Gastrocnemius medialis (tissue), 4 donors: Measurements from ENCODE around the gene NABP1. TPM values are rescaled to one million over a fixed set of nuclear protein-coding genes. Genes with fewer than 3 reads are reported as not detected.

Source experiments
- ATAC-seq, 2 donors: fragments of 150-250 bp; one replicate each; pipeline ENCODE4 v1.9.1; 2016
- DNase-seq, 2 donors: peaks; one replicate each; pipeline ENCODE4 v3.0.0-alpha.2; 2019
- H3K27ac ChIP-seq, 4 donors: fragments of 200-600 bp; sonication (generic); 1 replicate in 1 of 4; 2 replicates in 3 of 4; pipeline ENCODE4 v1.5.1; 2016 to 2018; ENCODE audit warnings: mild to moderate bottlenecking in 2 of 4, moderate library complexity in 1 of 4
- H3K27me3 ChIP-seq, 3 donors: fragments of 200-600 bp; sonication (generic) in 2 of 3; 1 replicate in 1 of 3; 2 replicates in 2 of 3; pipeline versions ENCODE4 v1.5.1 to v1.6.0; 2016 to 2019; ENCODE audit warnings: mild to moderate bottlenecking in 1 of 3, moderate library complexity in 1 of 3
- H3K36me3 ChIP-seq, 2 donors: fragments of 200-600 bp; sonication (generic) in 1 of 2; one replicate each; pipeline ENCODE4 v1.5.1; 2017 to 2018
- H3K4me1 ChIP-seq, 2 donors: fragments of 200-600 bp; sonication (generic) in 1 of 2; one replicate each; pipeline ENCODE4 v1.5.1; 2016 to 2017; ENCODE audit warnings: mild to moderate bottlenecking in 2 of 2
- H3K4me3 ChIP-seq, 4 donors: fragments of 200-600 bp; sonication (generic) in 3 of 4; 1 replicate in 1 of 4; 2 replicates in 3 of 4; pipeline ENCODE4 v1.5.1; 2016 to 2019; ENCODE audit warnings: mild to moderate bottlenecking in 2 of 4
- H3K9me3 ChIP-seq, 3 donors: fragments of 200-600 bp; sonication (generic) in 2 of 3; 1 replicate in 1 of 3; 2 replicates in 2 of 3; pipeline ENCODE4 v1.5.1; 2016 to 2019
- POLR2A ChIP-seq, 2 donors: fragments of 450-650 bp; IDR thresholded peaks; one replicate each; pipeline ENCODE4 v1.6.1; 2017; ENCODE audit warnings: antibody characterized with exemption in 2 of 2, mild to moderate bottlenecking in 2 of 2, moderate library complexity in 2 of 2
- in situ Hi-C, 4 donors: fragments of 200-750 bp; cut with MboI; loops; one replicate each; pipeline versions ENCODE4 v1.15.0 to v1.8.0; 2017; ENCODE audit warnings: low sequenced_read_pairs in 4 of 4
- intact Hi-C: fragments of 100-400 bp; cut with DNase I; formaldehyde crosslinking; loops from one replicate; pipeline ENCODE4 v1.15.1; 2023; ENCODE audit warnings: low total_unique reads
- total RNA-seq, 4 donors: library from RNA; depleted of rRNA; stranded (reverse); fragments of >200 nt; gene quantifications; one replicate each; pipeline versions ENCODE4 v1.1.0 to v1.2.3, GENCODE V29; 2016
- TF ChIP-seq, protein P1 (sequence below), 5 experiments: fragments of 450-650 bp in 3 of 5; fragments of 200-600 bp in 2 of 5; sonication (generic) in 2 of 5; IDR thresholded peaks in 4 of 5; conservative IDR thresholded peaks in 1 of 5; 1 replicate in 4 of 5; 2 replicates in 1 of 5; pipeline ENCODE4 v1.5.1; 2016 to 2019; ENCODE audit warnings: antibody characterized with exemption in 5 of 5, mild to moderate bottlenecking in 3 of 5, moderate library complexity in 3 of 5

NABP1 gene
- total RNA-seq, 4 donors from 2014 or later = 0.63 to 5.5 (median 4.0) TPM

DNA sequence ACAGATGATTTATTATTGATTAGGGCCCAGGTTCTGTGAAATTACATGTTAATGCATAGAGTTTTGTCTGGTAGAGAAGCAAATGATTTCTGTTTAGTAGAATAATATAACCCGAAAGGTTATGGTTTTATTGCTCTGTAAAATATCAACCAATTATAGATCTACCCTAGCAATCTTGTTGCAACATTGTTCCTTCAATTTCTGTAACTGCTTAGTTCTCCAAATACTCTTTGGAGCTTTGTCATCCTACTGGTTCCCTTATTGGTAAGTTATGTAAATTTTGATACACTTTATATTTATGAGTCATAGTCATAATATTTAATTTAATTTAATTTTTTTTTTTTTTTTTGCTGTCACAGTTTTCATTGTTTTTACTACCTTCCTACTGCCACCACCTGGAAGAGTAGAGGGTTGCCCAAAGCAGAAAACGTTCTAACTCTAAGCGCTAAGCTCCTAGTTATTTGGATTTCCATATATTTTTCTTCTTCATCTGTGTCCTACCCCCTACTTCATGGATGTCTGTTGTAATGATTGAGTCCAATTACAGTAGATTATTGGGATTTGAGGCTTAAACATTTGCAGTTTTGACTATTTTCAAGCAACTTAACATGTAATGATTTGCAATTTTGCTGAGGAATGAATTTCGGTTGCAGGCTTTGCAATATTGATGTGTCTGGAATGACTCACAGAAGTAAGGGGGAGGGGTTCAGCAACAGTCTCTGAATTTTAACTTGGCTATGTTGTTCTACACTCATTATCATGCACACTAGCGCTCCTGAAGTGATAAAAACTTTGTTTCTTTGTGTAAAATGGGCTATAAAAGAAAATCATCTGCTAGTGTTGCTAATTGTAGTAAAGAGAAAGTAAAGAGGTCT lies 51.1 kb downstream of the NABP1 start:
- DNase-seq (no peak), ATAC-seq (no peak)
- Histone ChIP-seq H3K27me3 (no peaks in the 10 kb centered on the region), H3K27ac (no peak overlapping the region), H3K36me3 (no peaks in the 10 kb centered on the region), H3K4me1 (no peaks in the 10 kb centered on the region), H3K4me3 (no peak overlapping the region), H3K9me3 (no peaks in the 10 kb centered on the region)
- TF ChIP-seq POLR2A (IDR thresholded peaks at IDR 0.05) = no peak
- TF ChIP-seq, protein P1, sequence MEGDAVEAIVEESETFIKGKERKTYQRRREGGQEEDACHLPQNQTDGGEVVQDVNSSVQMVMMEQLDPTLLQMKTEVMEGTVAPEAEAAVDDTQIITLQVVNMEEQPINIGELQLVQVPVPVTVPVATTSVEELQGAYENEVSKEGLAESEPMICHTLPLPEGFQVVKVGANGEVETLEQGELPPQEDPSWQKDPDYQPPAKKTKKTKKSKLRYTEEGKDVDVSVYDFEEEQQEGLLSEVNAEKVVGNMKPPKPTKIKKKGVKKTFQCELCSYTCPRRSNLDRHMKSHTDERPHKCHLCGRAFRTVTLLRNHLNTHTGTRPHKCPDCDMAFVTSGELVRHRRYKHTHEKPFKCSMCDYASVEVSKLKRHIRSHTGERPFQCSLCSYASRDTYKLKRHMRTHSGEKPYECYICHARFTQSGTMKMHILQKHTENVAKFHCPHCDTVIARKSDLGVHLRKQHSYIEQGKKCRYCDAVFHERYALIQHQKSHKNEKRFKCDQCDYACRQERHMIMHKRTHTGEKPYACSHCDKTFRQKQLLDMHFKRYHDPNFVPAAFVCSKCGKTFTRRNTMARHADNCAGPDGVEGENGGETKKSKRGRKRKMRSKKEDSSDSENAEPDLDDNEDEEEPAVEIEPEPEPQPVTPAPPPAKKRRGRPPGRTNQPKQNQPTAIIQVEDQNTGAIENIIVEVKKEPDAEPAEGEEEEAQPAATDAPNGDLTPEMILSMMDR (IDR thresholded peaks at IDR 0.05 in 4 of 5, conservative IDR thresholded peaks at IDR 0.05 in 1 of 5) = no peak
- intact Hi-C loops = no loop called here
- in situ Hi-C loops = no loop called here

DNA sequence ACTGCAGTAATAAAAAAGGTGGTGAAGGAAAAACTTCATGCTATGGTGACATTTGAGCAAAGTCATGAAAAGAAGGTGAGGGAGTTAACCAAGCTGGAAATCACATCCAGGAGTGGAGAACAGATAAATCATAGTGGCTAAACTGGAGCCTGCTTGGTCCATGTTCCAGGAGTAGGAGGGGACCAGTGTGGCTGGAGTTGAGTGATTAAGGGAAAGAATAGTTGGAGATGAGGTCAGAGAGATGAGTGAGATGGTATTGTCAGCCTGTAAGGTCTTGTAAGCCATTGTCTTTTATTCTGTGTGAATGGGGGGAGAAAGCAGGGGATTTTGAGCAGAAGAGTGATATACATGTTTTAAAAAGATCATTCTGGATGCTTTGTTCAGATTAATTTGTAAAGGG lies 52.3 kb downstream of the NABP1 start:
- H3K4me1 ChIP-seq = no peaks in the 10 kb centered on the region
- no peak overlapping the region for H3K27ac ChIP-seq
- in situ Hi-C loops = no loop called here
- TF ChIP-seq, protein P1 (IDR thresholded peaks at IDR 0.05 in 4 of 5, conservative IDR thresholded peaks at IDR 0.05 in 1 of 5) = no peak
- no peak overlapping the region for H3K4me3 ChIP-seq
- DNase-seq = no peak
- no peaks in the 10 kb centered on the region for H3K9me3 ChIP-seq
- no peaks in the 10 kb centered on the region for H3K36me3 ChIP-seq
- no peaks in the 10 kb centered on the region for H3K27me3 ChIP-seq
- intact Hi-C loops = no loop called here
- no peak for ATAC-seq

Other genes with a start within 250 kb of the NABP1 start
- gene CAVIN2, start 169.0 kb downstream of the NABP1 start, total RNA-seq = 10 to 100 TPM; 15.1 to 35.4 (median 31.1) TPM